PC-3 (cell line): ENCODE measurements around the gene MYO1F. TPM values are rescaled to one million over a fixed set of nuclear protein-coding genes. Genes with fewer than 3 reads are reported as not detected.
"Not testable (repeated sequence)": the region's sequence is repeated elsewhere in the genome, so short reads cannot be mapped to it uniquely, and the experiment has no call there.

ENCODE experiments used
- ATAC-seq: fragments of 200-7000 bp; cut with Tn5 transposase; 2 replicates; pipeline ENCODE4 v1.9.1; 2020; ENCODE audit warnings: mild to moderate bottlenecking, moderate library complexity
- BruUV-seq: library from RNA; stranded (reverse); fragments of 400-500 nt; replicated peaks from 2 replicates; lab custom pipeline; 2021; lab: Mats Ljungman, UMichigan
- CTCF ChIA-PET: fragments of 300-600 bp; sonication (Branson Sonifier 250); formaldehyde crosslinking; loops from one replicate; lab custom pipeline; 2022; ENCODE audit warnings: antibody characterized with exemption; lab: Charles Lee
- POLR2A ChIA-PET: fragments of 300-600 bp; sonication (Branson Sonifier 250); formaldehyde crosslinking; loops from one replicate; lab custom pipeline; 2022; ENCODE audit warnings: antibody characterized with exemption; ENCODE audit not compliant: unreplicated experiment; lab: Charles Lee
- DNase-seq: peaks from one replicate; pipeline ENCODE4 v3.0.0-alpha.2; 2015
- H2AFZ ChIP-seq: fragments of 300-600 bp; sonication (generic); 2 replicates; pipeline ENCODE4 v1.6.0; 2016; ENCODE audit warnings: antibody characterized with exemption, low read length
- H3F3A ChIP-seq: fragments of 300-600 bp; sonication (generic); one replicate; pipeline ENCODE4 v1.6.0; 2017; ENCODE audit warnings: antibody characterized with exemption, low read length, control low read depth, mild to moderate bottlenecking; ENCODE audit not compliant: unreplicated experiment
- H3K27ac ChIP-seq: fragments of 300-600 bp; sonication (generic); 2 replicates; pipeline ENCODE4 v1.5.1; 2016; ENCODE audit warnings: mild to moderate bottlenecking, low read length
- H3K27me3 ChIP-seq: fragments of 300-600 bp; sonication (generic); 2 replicates; pipeline ENCODE4 v1.6.1; 2016; ENCODE audit warnings: low read length, mixed read lengths
- H3K36me3 ChIP-seq: fragments of 300-600 bp; sonication (generic); 2 replicates; pipeline ENCODE4 v1.6.1; 2016; ENCODE audit warnings: low read depth, mixed run types, low read length, mixed read lengths
- H3K4me1 ChIP-seq: fragments of 300-600 bp; sonication (generic); 2 replicates; pipeline ENCODE4 v1.5.1; 2016; ENCODE audit warnings: low read length; ENCODE audit not compliant: insufficient read depth
- H3K4me2 ChIP-seq: fragments of 300-600 bp; sonication (generic); 2 replicates; pipeline ENCODE4 v1.6.0; 2016; ENCODE audit warnings: low read length
- H3K4me3 ChIP-seq: fragments of 300-600 bp; sonication (generic); 2 replicates; pipeline ENCODE4 v1.5.1; 2016; ENCODE audit warnings: mild to moderate bottlenecking, low read length, mixed read lengths
- H3K79me2 ChIP-seq: fragments of 300-600 bp; sonication (generic); 2 replicates; pipeline ENCODE4 v1.6.1; 2017; ENCODE audit warnings: low read length, mixed read lengths
- H3K9ac ChIP-seq: fragments of 300-600 bp; sonication (generic); 2 replicates; pipeline ENCODE4 v1.6.0; 2016; ENCODE audit warnings: mild to moderate bottlenecking, low read length
- H3K9me2 ChIP-seq: fragments of 300-600 bp; sonication (generic); replicated peaks from 2 replicates; pipeline ENCODE4 v1.6.1; 2016; ENCODE audit warnings: mixed run types, low read length, mixed read lengths
- H3K9me3 ChIP-seq: fragments of 300-600 bp; sonication (generic); 2 replicates; pipeline ENCODE4 v1.6.1; 2016; ENCODE audit warnings: low read length, mixed read lengths
- H4K20me1 ChIP-seq: fragments of 300-600 bp; sonication (generic); 2 replicates; pipeline ENCODE4 v1.6.1; 2016; ENCODE audit warnings: low read length, mixed read lengths
- EZH2 ChIP-seq: fragments of 300-600 bp; sonication (generic); IDR thresholded peaks from one replicate; pipeline ENCODE4 v1.6.1; 2017; ENCODE audit warnings: antibody characterized with exemption, mild to moderate bottlenecking, low read length; ENCODE audit not compliant: unreplicated experiment
- EZH2phosphoT487 ChIP-seq: fragments of 300-600 bp; sonication (generic); IDR thresholded peaks from 2 replicates; pipeline ENCODE4 v1.6.1; 2018; ENCODE audit warnings: mild to moderate bottlenecking, antibody characterized with exemption, low read length, borderline replicate concordance
- intact Hi-C: fragments of 100-400 bp; cut with micrococcal nuclease; formaldehyde crosslinking; loops from 2 replicates; pipeline ENCODE4 v1.9.0; 2023
- total RNA-seq: library from RNA; depleted of rRNA; stranded (reverse); fragments of >200 nt; gene quantifications from 2 replicates; pipeline ENCODE4 v1.2.3, GENCODE V29; 2014
- TF ChIP-seq, protein P1 (sequence below): fragments of 300-600 bp; sonication (generic); conservative IDR thresholded peaks from 2 replicates; pipeline ENCODE4 v1.5.1; 2017; ENCODE audit warnings: antibody characterized with exemption, low read depth, mild to moderate bottlenecking, low read length

Gene MYO1F
- total RNA-seq, 1 experiment from 2014 or later, result 2.0 TPM

DNA sequence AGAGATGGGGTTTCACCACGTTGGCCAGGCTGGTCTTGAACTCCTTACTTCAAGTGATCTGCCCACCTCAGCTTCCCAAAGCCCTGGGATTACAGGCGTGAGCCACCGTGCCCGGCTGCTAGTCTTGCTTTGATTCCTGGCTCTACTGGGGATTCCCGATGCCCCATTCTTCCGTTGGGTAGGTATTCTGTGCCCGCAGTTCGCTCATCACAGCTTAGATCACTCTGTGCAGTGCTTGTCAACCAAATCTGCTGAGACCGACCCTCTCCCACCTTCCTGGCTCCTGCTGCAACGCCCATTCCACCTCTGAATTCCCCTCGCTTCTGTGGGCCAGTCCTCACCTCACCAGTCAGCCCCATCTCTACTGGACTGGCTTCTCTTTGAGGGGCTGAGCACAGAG lies 58.7 kb downstream of the MYO1F start:
- TF ChIP-seq EZH2 (no peak), EZH2phosphoT487 (no peak)
- TF ChIP-seq, protein P1, sequence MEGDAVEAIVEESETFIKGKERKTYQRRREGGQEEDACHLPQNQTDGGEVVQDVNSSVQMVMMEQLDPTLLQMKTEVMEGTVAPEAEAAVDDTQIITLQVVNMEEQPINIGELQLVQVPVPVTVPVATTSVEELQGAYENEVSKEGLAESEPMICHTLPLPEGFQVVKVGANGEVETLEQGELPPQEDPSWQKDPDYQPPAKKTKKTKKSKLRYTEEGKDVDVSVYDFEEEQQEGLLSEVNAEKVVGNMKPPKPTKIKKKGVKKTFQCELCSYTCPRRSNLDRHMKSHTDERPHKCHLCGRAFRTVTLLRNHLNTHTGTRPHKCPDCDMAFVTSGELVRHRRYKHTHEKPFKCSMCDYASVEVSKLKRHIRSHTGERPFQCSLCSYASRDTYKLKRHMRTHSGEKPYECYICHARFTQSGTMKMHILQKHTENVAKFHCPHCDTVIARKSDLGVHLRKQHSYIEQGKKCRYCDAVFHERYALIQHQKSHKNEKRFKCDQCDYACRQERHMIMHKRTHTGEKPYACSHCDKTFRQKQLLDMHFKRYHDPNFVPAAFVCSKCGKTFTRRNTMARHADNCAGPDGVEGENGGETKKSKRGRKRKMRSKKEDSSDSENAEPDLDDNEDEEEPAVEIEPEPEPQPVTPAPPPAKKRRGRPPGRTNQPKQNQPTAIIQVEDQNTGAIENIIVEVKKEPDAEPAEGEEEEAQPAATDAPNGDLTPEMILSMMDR, result no peak
- H3F3A ChIP-seq, result no peaks in the 10 kb centered on the region
- no TSS peak for BruUV-seq
- DNase-seq (no peak), ATAC-seq (no peak)
- no peak overlapping the region for H3K9ac ChIP-seq
- intact Hi-C loops, result no loop called here
- POLR2A ChIA-PET, result no interaction called here
- CTCF ChIA-PET, result no interaction called here
- H3K4me2 ChIP-seq, result no peak overlapping the region
- no peaks in the 10 kb centered on the region for H3K4me1 ChIP-seq
- H3K9me2 ChIP-seq, result no peaks in the 10 kb centered on the region
- H3K27me3 ChIP-seq, result no peaks in the 10 kb centered on the region
- no peaks in the 10 kb centered on the region for H3K36me3 ChIP-seq
- H3K9me3 ChIP-seq, result no peaks in the 10 kb centered on the region
- H3K4me3 ChIP-seq, result no peak overlapping the region
- H3K27ac ChIP-seq, result no peak overlapping the region
- H2AFZ ChIP-seq, result no peak overlapping the region
- no peaks in the 10 kb centered on the region for H4K20me1 ChIP-seq
- H3K79me2 ChIP-seq, result no peaks in the 10 kb centered on the region

DNA sequence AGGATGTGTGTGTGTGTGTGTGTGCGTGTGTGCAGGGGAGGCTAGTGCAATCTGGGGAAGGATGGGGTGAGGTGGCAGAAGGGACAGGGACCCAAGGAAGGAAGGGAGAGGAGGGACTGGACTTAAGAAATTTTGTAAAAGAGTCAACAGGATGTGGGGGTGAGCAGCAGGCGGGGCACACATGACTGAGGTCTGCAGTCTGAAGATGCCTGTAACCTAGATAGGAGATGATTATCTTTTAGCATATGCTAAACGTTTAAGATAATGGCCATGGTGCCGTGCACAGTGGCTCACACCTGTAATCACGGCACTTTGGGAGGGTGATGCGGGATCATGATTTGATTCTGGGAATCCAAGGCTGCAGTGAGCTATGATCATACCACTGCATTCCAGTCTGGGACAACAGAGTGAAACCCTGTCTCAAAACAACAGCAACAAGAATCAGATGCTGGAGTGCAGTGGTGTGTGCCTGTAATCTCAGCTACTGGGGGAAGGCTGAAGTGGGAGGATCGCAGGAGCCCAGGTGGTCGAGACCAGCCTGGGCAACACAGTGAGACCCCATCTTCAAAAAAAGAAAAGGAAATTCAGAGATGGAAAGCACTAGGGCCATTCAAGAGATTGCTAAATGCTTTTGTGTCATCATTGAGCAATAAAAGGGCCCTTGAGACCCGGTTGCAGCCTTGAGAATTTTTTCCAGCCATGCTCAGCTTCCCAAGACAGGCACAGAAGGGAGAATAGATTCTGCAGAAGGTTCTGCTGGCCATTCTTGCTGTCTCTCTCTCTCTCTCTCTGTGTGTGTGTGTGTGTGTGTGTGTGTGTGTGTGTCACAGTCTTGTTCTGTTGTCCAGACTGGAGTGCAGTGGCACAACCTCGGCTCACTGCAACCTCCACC lies 59.4 kb downstream of the MYO1F start:
- H3K4me3 ChIP-seq, result no peak overlapping the region
- DNase-seq, result no peak
- H2AFZ ChIP-seq, result no peak overlapping the region
- CTCF ChIA-PET, result interaction anchor here (0.5 kb wide), 1 partner anchor 63 kb away, joined by 9 read pairs; no protein-coding TSS in a partner anchor
- BruUV-seq, result no TSS peak
- TF ChIP-seq, protein P1, result no peak
- no peak for TF ChIP-seq EZH2phosphoT487
- no peak for TF ChIP-seq EZH2
- ATAC-seq, result no peak
- H3K9ac ChIP-seq, result no peak overlapping the region
- no peaks in the 10 kb centered on the region for H3K9me2 ChIP-seq
- intact Hi-C loops, result no loop called here
- no peaks in the 10 kb centered on the region for H3F3A ChIP-seq
- H3K79me2 ChIP-seq, result no peaks in the 10 kb centered on the region
- no peak overlapping the region for H3K4me2 ChIP-seq
- H4K20me1 ChIP-seq, result no peaks in the 10 kb centered on the region
- H3K9me3 ChIP-seq, result no peaks in the 10 kb centered on the region
- no peaks in the 10 kb centered on the region for H3K36me3 ChIP-seq
- no peak overlapping the region for H3K27ac ChIP-seq
- peaks cover 7% of the 10 kb centered on the region for H3K4me1 ChIP-seq
- POLR2A ChIA-PET, result no interaction called here
- no peaks in the 10 kb centered on the region for H3K27me3 ChIP-seq

GRCh38 chr19:8515317-8515716 lies 61.9 kb downstream of the MYO1F start:
- CTCF ChIA-PET, result no interaction called here
- intact Hi-C loops, result no loop called here
- POLR2A ChIA-PET, result no interaction called here

GRCh38 chr19:8514505-8515009 lies 62.7 kb downstream of the MYO1F start:
- H3K4me1 ChIP-seq, DNase-seq, H3K79me2 ChIP-seq, intact Hi-C loops, H3F3A ChIP-seq, ATAC-seq, H4K20me1 ChIP-seq, H3K9me2 ChIP-seq, H3K27me3 ChIP-seq, H3K9me3 ChIP-seq, H3K36me3 ChIP-seq: not testable (repeated sequence)
- Histone ChIP-seq H3K4me2 (peak overlapping the region; percentile 78), H3K4me3 (peak overlapping the region; percentile 78), H3K27ac (peak overlapping the region; percentile 91; the same call in 1 of the 2 replicates), H3K9ac (peak overlapping the region; percentile 98), H2AFZ (peak overlapping the region; percentile 85)
- BruUV-seq, result TSS peak; percentile 91
- ChIA-PET POLR2A (interaction anchor here (0.6 to 1.8 kb wide), 7 partner anchors 12 to 159 kb away, joined by 3 to 27 read pairs (median 8); partner anchors contain the start of gene MARCHF2), CTCF (interaction anchor here (0.6 to 1.5 kb wide), 5 partner anchors 10 to 91 kb away, joined by 3 to 8 read pairs (median 4); no protein-coding TSS in a partner anchor)

More at GRCh38 chr19:8515317-8515716, 61.9 kb downstream of the MYO1F start:
- no TSS peak for BruUV-seq
- no peaks in the 10 kb centered on the region for H3K36me3 ChIP-seq
- H2AFZ ChIP-seq, result no peak overlapping the region
- H3K79me2 ChIP-seq, result no peaks in the 10 kb centered on the region
- H3K27ac ChIP-seq, result no peak overlapping the region
- peaks cover 9% of the 10 kb centered on the region for H3K4me1 ChIP-seq
- H3K9me2 ChIP-seq, result no peaks in the 10 kb centered on the region
- H3K4me3 ChIP-seq, result no peak overlapping the region
- no peaks in the 10 kb centered on the region for H4K20me1 ChIP-seq
- no peaks in the 10 kb centered on the region for H3K27me3 ChIP-seq
- ATAC-seq (no peak), DNase-seq (no peak)
- no peaks in the 10 kb centered on the region for H3F3A ChIP-seq
- H3K4me2 ChIP-seq, result no peak overlapping the region
- TF ChIP-seq, protein P1, result no peak
- TF ChIP-seq EZH2, result no peak
- TF ChIP-seq EZH2phosphoT487, result no peak
- no peak overlapping the region for H3K9ac ChIP-seq
- H3K9me3 ChIP-seq, result no peaks in the 10 kb centered on the region
